Measurements from ENCODE around the gene ATP4A.
"Not testable (repeated sequence)": the region's sequence is repeated elsewhere in the genome, so short reads cannot be mapped to it uniquely, and the experiment has no call there.

Gene ATP4A

DNA sequence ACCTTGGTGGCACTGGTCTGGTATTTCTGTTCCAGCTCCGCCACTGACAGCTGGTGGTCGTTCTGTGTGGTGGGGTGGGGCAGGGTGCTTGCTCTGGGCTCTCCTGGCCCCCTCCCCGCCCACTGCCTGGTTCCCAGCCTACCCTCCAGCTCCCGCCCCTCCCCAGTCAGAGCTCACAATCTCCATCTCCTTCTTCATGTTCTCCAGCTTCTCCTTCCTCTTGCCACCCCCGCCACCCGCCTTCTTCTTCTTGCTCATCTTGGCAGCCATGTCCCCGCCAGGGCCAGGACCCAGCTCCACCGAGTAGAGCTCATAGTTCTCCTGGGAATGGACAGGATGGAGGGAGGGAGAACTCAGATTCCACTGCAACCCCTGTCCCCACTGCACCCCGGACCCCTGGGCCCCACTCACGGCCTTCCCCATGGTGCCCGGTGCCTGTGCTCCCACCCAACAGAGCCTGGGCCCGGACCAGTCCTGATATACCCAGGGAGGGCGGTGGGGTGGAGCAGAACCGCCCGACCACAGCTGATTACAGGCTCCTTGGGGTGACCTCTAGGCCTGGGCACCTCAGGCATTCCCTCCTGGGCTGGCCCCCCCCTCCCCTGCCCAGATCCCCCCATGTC, at the start of gene ATP4A:
Gene ATP4A (minus strand): TSS at position 452 of the 623 bp plus-strand sequence. CDS start 29 bp downstream, at position 423.
- no peak for DNase-seq (ENCODE audit: low read depth, low spot score)

DNA sequence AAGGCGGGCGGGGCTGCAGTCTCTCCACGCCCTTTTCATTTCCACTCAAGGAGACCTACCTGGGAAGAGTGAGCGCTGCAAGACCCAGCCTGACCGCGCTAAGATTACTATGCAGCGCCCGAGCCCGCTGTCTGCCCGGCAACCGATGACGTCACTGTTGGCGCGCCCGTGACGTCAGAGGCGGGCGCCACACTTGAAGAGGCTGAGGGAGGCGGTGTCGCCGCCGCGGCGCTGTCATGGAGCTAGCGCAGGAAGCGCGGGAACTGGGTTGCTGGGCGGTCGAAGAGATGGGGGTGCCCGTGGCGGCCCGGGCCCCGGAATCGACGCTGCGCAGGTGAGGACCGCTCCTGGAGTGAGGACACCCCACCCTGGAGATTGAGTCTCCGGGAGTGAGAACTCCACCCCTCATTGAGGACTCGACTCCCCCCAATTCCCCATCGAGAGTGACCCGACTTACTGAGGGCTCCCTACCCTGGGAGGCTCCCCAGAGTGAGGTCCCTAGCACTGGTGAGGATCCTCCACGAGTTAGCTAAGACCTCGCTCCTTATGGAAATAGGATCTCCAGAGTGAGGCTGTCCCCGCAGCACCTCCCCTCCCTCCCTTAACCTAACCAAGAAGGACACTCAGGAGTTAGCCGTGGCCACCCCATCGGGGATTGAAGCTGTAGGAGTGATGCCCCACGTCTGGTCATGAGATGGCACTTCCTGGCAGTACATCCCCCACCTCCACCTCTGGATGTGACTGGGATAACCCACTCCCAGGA, 49.3 kb upstream of the ATP4A start, which contains the start of gene HAUS5:
Gene HAUS5 (plus strand): TSS at position 177 of the 763 bp plus-strand sequence. CDS start 60 bp downstream, at position 237.
- peak; percentile 86 for DNase-seq (ENCODE audit: low read depth, low spot score)

DNA sequence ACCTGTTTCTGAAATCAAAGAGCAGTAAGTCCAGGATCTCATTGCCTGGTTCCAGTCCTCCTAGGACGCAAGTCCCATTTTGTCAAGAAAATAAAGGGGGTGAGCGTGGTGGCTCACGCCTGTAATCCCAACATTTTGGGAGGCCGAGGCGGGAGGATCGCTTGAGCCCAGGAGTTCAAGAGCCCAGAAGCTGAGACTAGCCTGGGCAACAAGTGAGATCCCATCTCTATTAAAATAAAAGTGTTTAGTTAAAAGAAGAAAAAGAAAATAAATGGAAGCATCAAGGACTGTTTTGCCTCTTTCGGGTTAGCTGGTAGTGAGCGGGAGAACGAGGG, 48.7 kb upstream of the ATP4A start:
- DNase-seq (ENCODE audit: low read depth, low spot score) = no peak

- DNase-seq (ENCODE audit: low read depth, low spot score) = no peak
Observed at GRCh38 chr19:35609851-35610353, 46.4 kb upstream of the ATP4A start.

GRCh38 chr19:35608251-35608650, 44.8 kb upstream of the ATP4A start:
- DNase-seq (ENCODE audit: low read depth, low spot score) = no peak

DNA sequence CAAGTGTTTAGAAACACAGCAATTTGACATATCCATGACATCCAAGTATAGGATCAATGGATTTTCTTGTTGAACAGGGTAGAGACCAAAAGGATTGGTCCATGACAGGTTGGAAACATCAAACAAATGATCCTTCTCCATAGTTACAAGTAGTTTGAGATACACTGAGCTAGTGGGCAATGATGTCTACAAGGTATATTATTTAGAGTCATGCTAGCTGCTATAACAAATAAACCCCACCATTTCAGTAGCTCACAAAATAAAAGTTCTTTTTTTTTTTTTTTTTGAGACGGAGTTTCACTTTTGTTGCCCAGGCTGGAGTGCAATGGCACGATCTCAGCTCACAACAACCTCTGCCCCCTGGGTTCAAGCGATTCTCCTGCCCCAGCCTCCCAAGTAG, 44.2 kb upstream of the ATP4A start:
- no peak for DNase-seq (ENCODE audit: low read depth, low spot score)

DNA sequence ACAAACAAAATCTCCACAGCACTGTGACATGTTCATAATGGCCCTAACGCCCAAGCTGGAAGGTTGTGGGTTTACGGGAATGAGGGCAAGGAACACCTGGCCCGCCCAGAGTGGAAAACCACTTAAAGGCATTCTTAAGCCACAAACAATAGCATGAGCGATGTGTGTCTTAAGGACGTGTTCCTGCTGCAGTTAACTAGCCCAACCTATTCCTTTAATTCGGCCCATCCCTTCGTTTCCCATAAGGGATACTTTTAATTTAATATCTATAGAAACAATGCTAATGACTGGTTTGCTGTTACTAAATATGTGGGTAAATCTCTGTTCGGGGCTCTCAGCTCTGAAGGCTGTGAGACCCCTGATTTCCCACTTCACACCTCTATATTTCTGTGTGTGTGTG, 43.7 kb upstream of the ATP4A start:
- DNase-seq (ENCODE audit: low read depth, low spot score) = not testable (repeated sequence)

DNA sequence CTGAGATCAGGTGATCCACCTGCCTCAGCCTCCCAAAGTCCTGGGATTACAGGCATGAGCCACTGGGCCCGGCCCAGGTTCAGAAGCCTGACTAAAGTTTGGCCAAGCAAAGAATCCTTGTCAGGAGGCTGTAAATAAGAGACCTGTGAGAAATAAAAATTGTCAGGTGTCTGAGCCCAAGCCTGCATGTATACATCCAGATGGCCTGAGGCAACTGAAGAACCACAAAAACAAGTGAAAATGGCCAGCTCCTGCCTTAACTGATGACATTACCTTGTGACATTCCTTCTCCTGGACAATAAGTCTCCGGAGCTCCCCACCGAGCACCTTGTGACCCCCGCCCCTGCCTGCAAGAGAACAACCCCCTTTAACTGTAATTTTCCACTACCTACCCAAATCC, 41.0 kb upstream of the ATP4A start:
- DNase-seq (ENCODE audit: low read depth, low spot score) = not testable (repeated sequence)

DNA sequence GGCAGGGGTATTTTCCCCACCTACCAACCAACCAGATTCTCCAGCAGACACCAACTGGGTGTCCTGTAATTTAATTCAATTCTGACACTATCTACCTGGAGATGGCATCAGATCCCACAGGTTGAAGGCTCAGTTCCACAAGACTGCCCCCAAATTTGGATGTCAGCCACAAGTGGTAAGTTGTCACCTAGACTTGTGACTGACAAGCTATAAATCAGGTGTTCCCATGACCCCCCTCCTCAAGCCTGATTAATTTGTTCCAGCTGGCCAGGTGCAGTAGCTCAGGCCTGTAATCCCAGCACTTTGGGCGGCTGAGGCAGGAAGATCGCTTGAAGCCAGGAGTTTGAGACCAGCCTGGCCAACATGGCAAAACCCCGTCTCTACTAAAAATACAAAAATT, 38.5 kb upstream of the ATP4A start:
- DNase-seq (ENCODE audit: low read depth, low spot score) = no peak

GRCh38 chr19:35596366-35596999, 33.0 kb upstream of the ATP4A start:
- no peak for DNase-seq (ENCODE audit: low read depth, low spot score)

DNA sequence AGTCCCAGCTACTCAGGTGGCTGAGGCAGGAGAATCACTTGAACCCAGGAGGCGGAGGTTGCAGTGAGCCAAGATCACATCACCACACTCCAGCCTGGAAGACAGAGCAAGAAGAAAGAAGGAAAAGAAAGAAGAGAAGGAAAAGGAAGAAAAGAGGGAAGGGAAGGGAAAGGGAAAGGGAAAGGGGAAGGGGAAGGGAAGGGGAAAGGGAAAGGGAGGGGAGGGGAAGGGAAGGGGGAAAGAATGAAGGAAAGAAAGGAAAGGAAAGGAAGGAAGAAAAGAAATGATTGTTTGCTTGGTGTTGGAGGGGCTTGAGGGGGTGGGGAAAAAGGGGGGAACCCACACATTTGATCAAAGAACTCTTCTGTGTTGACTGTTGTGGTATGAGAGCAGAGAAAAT, 32.5 kb upstream of the ATP4A start:
- DNase-seq (ENCODE audit: low read depth, low spot score) = no peak

DNA sequence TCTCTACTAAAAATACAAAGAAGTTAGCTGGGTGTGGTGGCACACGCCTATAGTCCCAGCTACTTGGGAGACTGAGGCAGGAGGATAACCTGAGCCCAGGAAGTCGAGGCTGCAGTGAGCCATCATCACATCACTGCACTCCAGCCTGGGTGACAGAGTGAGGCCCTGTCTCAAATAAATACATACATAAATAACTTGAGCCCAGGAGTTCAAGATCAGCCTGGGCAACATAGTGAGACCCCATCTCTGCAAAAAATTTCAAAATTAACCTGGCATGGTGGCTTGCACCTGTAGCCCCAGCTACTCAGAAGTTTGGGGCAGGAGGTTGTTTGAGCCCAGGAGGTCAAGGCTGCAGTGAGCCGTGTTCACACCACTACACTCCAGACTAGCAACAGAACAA, 31.6 kb upstream of the ATP4A start:
- DNase-seq (ENCODE audit: low read depth, low spot score) = not testable (repeated sequence)

- no peak for DNase-seq (ENCODE audit: low read depth, low spot score)
Observed at GRCh38 chr19:35592226-35592625, 28.8 kb upstream of the ATP4A start.

DNA sequence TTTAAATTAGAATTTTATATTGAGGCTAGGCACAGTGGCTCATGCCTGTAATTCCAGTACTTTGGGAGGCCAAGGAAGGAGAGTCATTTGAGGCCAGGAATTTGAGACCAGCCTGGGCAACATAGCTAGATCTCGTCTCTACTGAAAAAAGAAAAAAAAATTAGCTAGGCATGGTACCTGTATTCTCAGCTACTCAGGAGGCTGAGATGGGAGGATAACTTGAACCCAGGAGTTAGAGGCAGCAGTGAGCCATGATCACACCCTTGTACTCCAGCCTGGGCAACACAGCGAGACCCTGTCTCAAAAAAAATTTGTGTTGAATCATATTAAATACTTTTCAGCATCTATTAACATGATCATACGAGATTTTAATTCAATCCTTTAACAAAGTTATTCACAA, 27.4 kb upstream of the ATP4A start:
- no peak for DNase-seq (ENCODE audit: low read depth, low spot score)

- no peak for DNase-seq (ENCODE audit: low read depth, low spot score)
Observed at GRCh38 chr19:35587321-35587720, 23.9 kb upstream of the ATP4A start.

DNA sequence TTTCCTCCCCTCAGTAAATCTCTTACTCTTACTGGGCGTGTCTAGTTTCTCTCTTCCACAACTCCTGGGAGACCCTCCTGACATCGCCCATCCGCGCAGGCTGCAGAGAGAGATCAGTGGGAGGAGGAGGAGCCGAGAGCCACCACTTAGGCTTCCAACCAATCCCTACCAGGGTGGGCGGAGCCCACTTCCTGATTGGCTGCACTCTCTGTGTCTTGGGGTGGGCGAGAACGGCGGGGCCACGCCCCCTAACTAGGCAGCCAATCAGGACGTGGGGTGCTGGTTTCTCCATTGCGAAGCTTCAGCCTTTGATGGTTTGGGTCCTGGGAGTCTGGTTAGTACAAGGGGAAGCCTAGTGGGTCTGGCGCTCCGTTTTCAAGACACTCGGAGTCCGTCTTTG, 22.4 kb upstream of the ATP4A start, which contains the start of gene PMIS2:
Gene PMIS2 (plus strand): TSS at position 326 of the 400 bp plus-strand sequence. CDS start 87 bp downstream, outside the sequence.
- DNase-seq (ENCODE audit: low read depth, low spot score) = no peak

DNA sequence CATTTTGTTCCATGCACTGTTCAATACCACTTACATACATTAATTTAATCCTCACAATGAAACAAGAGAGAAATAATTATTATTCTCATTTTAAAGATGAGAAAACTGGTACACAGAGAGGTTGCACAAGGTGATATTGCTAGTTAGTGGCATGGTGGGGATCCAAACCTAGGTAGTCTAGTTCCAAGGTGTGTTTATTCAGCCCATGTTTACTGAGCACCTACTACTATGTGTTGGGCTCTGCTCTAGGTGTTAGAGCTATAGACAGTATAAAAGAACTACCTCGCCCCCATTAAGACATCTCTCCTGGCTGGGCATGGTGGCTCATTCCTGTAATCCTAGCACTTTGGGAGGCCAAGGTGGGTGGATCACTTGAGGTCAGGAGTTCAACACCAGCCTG, 19.3 kb upstream of the ATP4A start:
- no peak for DNase-seq (ENCODE audit: low read depth, low spot score)

GRCh38 chr19:35578707-35579106, 15.2 kb upstream of the ATP4A start:
- DNase-seq (ENCODE audit: low read depth, low spot score) = no peak

DNA sequence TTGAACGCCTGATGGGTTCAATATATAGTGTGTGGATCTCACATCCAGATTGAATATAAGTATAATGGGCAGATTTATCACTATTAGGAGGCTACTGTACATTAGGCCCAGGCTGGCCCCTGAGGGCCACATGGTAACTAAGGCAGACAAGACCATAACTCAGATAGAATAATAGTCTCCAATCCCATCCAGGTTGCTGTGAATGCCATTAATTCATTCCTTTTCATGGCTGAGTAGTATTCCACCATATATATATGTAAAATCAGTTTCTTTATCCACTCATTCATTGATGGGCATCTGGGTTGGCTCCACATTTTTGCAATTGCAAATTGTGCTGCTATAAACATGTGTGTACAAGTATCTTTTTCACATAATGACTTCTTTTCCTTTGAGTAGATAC, 14.5 kb upstream of the ATP4A start:
- no peak for DNase-seq (ENCODE audit: low read depth, low spot score)

- no peak for DNase-seq (ENCODE audit: low read depth, low spot score)
Observed at GRCh38 chr19:35571406-35571965, 8.0 kb upstream of the ATP4A start.

GRCh38 chr19:35569281-35569781, 5.9 kb upstream of the ATP4A start:
- no peak for DNase-seq (ENCODE audit: low read depth, low spot score)

DNA sequence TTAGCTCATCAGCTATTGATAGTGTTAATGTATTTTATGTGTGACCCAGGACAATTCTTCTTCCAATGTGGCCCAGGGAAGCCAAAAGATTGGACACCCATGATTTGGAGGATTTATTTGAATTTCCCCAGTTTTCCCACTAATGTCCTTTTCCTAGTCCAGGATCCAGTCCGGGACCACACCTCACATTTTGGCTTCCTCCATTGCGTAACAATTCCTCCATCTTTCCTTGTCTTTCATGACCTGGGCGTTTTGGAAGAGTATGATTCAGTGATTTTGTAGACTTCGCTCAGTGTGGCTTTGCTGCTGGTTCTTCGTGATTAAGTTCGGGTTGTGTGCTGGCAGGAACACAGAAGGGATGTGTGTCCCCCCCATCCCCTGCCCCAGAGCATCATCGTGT, 3.3 kb upstream of the ATP4A start:
- no peak for DNase-seq (ENCODE audit: low read depth, low spot score)
